ENCODE results near the gene SEMA5B.

Gene SEMA5B

GRCh38 chr3:123027292-123028232 is at the start of gene SEMA5B:
TSS of gene SEMA5B (minus strand) at chr3:123027763. CDS start at chr3:122961263, 66,500 bp downstream.
- no peak within 1 kb of the TSS for H3K27ac Mint-ChIP-seq
- no peaks in the 10 kb centered on the region for H3K36me3 Mint-ChIP-seq (ENCODE audit: low read depth)
- no peaks in the 10 kb centered on the region for H3K9me3 Mint-ChIP-seq
- peaks cover 16% of the 10 kb centered on the region for H3K4me1 Mint-ChIP-seq
- H3K27me3 Mint-ChIP-seq: peaks cover 60% of the 10 kb centered on the region
- ATAC-seq: no peak
- H3K4me3 Mint-ChIP-seq: peak within 1 kb of the TSS; percentile 68
- DNase-seq: peak; percentile 20

DNA sequence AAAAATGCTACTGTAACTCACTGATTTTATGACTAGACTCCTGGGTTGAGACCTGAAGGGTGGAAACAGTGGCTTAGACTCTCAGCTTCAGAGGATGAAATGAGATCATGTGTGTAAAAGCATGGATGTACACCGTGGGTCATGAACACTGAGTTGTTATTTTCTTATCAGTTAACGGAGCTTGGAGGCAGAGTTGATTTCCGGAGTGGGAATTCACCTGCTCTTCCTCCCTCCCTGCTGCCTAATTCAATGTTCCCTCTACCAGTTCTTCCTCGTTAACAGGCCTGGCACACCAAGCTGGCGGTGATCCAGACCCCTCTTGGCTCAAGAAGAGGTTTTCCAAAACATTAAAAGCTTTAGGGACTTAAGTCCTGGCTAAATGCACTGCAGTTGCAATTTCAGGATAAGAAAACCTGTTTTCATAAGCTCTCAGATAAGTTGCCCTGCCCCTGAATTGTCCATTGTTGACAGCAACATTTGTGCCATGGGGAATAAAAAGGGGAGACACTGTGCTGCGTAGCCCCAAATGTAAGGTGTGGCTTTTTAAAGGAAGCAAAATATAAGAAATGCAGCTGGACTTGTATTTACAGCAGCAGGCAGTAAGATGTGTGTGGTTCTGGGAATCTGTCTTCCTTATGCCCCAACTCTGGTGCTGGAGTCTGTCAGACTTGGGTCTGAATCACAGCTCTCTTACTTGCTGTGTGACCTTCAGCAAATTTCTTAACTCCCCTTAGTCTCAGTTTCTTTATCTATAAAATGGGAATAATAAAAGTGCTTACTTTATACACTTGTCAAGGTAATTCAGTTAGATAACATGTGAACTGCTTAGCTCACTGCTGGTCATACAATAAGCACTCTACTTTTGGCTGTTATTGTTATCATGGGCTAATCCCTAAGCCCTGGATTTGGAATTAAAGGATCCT is 49.2 kb upstream of the SEMA5B start:
- Mint-ChIP-seq H3K36me3 (ENCODE audit: low read depth) (peaks cover 3% of the 10 kb centered on the region), H3K4me1 (peaks cover 15% of the 10 kb centered on the region), H3K4me3 (no peak overlapping the region), H3K9me3 (no peaks in the 10 kb centered on the region), H3K27ac (no peak overlapping the region), H3K27me3 (no peaks in the 10 kb centered on the region)
- DNase-seq (no peak), ATAC-seq (no peak)

DNA sequence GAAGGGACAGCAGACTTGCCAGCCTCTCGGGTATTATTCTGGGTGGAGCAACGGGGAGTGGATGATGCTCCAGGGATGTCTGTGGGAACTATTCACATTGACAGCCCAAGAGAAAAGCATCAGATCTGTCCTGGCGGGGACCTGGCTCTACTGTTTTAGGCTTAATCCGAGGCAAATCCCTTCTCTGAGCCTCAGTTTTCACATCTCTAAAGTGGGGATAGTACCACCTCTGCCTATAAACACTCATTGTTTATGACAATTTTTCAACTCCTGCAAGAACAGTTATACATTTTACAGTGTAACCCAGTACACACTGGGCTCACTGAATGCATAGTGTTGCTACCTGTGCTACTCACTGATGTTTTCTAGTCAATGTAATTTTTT is 48.5 kb upstream of the SEMA5B start:
- ATAC-seq (no peak), DNase-seq (no peak)
- Mint-ChIP-seq H3K4me3 (no peak overlapping the region), H3K27me3 (no peaks in the 10 kb centered on the region), H3K36me3 (ENCODE audit: low read depth) (peaks cover 3% of the 10 kb centered on the region), H3K27ac (no peak overlapping the region), H3K4me1 (peaks cover 11% of the 10 kb centered on the region), H3K9me3 (no peaks in the 10 kb centered on the region)

GRCh38 chr3:123075359-123075758 is 47.8 kb upstream of the SEMA5B start:
- Mint-ChIP-seq H3K9me3 (no peaks in the 10 kb centered on the region), H3K27me3 (no peaks in the 10 kb centered on the region), H3K27ac (no peak overlapping the region), H3K4me3 (no peak overlapping the region), H3K4me1 (peaks cover 11% of the 10 kb centered on the region), H3K36me3 (ENCODE audit: low read depth) (peaks cover 2% of the 10 kb centered on the region)
- ATAC-seq (no peak), DNase-seq (no peak)

DNA sequence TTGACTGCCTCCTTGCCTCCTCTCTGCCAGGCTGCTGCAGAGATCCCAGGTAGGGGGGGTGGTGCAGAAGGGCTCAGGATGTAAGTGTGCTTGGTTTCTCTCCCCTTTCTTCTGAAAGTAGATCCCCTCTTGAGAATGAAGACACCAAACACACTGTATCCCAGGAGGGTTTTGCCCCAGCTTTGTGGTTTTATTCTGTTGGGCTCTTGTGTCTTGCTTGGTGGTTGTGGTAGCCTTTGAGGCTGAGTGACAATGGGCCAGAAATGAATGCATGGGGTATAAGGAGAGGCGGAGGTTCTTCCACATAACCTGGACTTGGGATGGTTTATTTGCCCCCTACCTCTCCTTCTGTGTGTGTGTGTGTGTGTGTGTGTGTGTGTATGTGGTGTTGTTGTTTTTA is 45.0 kb upstream of the SEMA5B start:
- no peaks in the 10 kb centered on the region for H3K27me3 Mint-ChIP-seq
- peaks cover 11% of the 10 kb centered on the region for H3K36me3 Mint-ChIP-seq (ENCODE audit: low read depth)
- H3K4me1 Mint-ChIP-seq: peaks cover 29% of the 10 kb centered on the region
- ATAC-seq (no peak), DNase-seq (no peak)
- no peaks in the 10 kb centered on the region for H3K9me3 Mint-ChIP-seq
- no peak overlapping the region for H3K4me3 Mint-ChIP-seq
- H3K27ac Mint-ChIP-seq: no peak overlapping the region

DNA sequence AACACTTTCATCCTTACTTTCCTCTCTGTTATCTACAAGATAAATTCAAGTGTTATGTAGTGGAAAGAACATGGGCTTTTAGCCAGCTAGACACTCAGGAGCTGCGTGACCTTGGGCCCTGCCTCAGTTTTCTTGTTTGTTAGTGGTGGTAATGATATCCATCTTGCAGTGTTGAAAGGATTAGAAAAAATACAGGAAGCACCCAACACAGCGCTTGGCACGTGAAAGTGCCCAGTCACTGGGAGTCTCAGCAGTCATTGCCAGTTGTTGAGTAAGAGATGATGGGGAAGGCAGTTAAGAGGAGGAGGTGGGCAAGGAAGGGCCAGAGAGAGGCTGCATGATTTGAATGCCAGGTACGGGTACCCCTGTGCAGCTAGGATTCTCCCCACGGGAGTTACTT is 44.6 kb upstream of the SEMA5B start:
- no peaks in the 10 kb centered on the region for H3K27me3 Mint-ChIP-seq
- H3K4me3 Mint-ChIP-seq: no peak overlapping the region
- H3K36me3 Mint-ChIP-seq (ENCODE audit: low read depth): peaks cover 11% of the 10 kb centered on the region
- no peak for ATAC-seq
- no peaks in the 10 kb centered on the region for H3K9me3 Mint-ChIP-seq
- no peak overlapping the region for H3K27ac Mint-ChIP-seq
- peaks cover 29% of the 10 kb centered on the region for H3K4me1 Mint-ChIP-seq
- DNase-seq: no peak

GRCh38 chr3:123071581-123071980 is 44.0 kb upstream of the SEMA5B start:
- H3K9me3 Mint-ChIP-seq: no peaks in the 10 kb centered on the region
- peaks cover 31% of the 10 kb centered on the region for H3K4me1 Mint-ChIP-seq
- DNase-seq (no peak), ATAC-seq (no peak)
- H3K27me3 Mint-ChIP-seq: no peaks in the 10 kb centered on the region
- H3K27ac Mint-ChIP-seq: no peak overlapping the region
- H3K36me3 Mint-ChIP-seq (ENCODE audit: low read depth): peaks cover 11% of the 10 kb centered on the region
- no peak overlapping the region for H3K4me3 Mint-ChIP-seq

DNA sequence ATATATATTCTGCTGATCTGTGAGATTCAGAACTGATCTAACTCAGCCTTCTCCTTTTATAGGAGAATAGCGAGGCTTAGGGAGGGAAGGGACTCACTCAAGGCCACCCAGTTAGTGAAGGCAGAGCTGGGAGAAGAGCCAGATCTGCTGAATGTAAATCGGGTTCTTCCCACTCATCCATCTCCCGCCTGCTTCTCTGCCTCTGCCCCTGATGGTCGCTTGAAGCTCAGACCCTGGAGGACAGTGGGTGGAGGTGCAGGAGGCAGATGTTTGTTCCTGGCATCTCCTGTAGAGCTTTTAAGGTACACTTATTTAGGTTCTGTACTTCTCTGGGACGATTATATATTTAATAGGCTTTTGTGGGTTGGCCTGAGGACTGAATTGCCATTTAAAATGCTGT is 43.6 kb upstream of the SEMA5B start:
- DNase-seq (no peak), ATAC-seq (no peak)
- Mint-ChIP-seq H3K27me3 (no peaks in the 10 kb centered on the region), H3K27ac (no peak overlapping the region), H3K4me3 (no peak overlapping the region), H3K4me1 (peaks cover 34% of the 10 kb centered on the region), H3K9me3 (no peaks in the 10 kb centered on the region), H3K36me3 (ENCODE audit: low read depth) (peaks cover 11% of the 10 kb centered on the region)

GRCh38 chr3:123070510-123070909 is 42.9 kb upstream of the SEMA5B start:
- Mint-ChIP-seq H3K9me3 (no peaks in the 10 kb centered on the region), H3K4me1 (peaks cover 37% of the 10 kb centered on the region), H3K36me3 (ENCODE audit: low read depth) (peaks cover 11% of the 10 kb centered on the region), H3K4me3 (no peak overlapping the region), H3K27ac (no peak overlapping the region), H3K27me3 (no peaks in the 10 kb centered on the region)
- ATAC-seq: no peak
- no peak for DNase-seq

GRCh38 chr3:123068601-123069381 is 41.2 kb upstream of the SEMA5B start:
- no peak for DNase-seq
- ATAC-seq: no peak
- peak overlapping the region; percentile 91 for H3K4me3 Mint-ChIP-seq
- H3K36me3 Mint-ChIP-seq (ENCODE audit: low read depth): peaks cover 11% of the 10 kb centered on the region
- no peak overlapping the region for H3K27ac Mint-ChIP-seq
- H3K4me1 Mint-ChIP-seq: peaks cover 47% of the 10 kb centered on the region
- no peaks in the 10 kb centered on the region for H3K9me3 Mint-ChIP-seq
- H3K27me3 Mint-ChIP-seq: no peaks in the 10 kb centered on the region

GRCh38 chr3:123067689-123068600 is 40.4 kb upstream of the SEMA5B start:
- H3K4me1 Mint-ChIP-seq: peaks cover 47% of the 10 kb centered on the region
- peaks cover 1% of the 10 kb centered on the region for H3K27me3 Mint-ChIP-seq
- DNase-seq (peak; percentile 34), ATAC-seq (peak; percentile 37)
- H3K36me3 Mint-ChIP-seq (ENCODE audit: low read depth): peaks cover 11% of the 10 kb centered on the region
- peak overlapping the region; percentile 67 for H3K27ac Mint-ChIP-seq
- H3K4me3 Mint-ChIP-seq: peak overlapping the region; percentile 91
- no peaks in the 10 kb centered on the region for H3K9me3 Mint-ChIP-seq

DNA sequence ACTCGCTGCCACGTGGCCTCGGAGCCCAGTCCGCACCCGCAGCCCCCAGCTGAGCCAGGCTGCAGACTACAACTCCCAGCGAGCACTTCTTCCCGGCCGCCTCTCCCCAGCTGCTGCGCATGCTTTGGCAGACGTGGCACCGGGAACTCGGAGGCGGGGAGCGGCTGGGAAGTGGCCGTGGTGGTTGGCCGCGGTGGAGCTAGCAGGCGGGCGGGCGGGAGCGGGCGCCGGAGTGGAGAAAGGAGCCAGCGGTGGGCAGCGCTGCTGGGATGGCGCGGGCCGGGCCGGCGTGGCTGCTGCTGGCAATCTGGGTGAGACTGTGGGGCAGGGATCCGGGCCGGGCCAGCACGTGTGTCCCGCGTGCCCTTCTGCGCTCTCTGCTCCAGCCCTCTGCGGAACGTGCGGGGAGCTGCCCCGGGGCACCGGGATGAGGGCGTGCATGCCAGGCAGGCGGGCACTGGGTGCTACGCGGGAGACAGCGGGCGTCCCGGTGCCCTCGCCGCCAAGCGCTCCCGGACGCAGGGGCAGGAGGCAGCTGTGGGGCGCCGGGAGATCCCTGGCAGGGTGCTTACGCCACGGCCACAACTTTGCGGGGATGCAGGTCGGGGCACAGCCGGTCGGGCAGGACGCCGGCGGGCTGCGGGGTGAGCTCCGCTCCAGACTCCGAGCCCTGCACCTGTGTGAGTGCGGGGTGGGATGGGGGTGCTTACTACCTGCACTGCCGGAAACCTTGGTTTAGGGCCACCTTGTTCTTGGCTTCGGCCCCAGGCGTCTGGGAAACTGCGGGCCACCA is 39.5 kb upstream of the SEMA5B start, which contains the start of gene PDIA5:
Gene PDIA5 (plus strand): TSS at position 130 of the 793 bp plus-strand sequence. CDS start 140 bp downstream, at position 270.
- Mint-ChIP-seq H3K9me3 (no peaks in the 10 kb centered on the region), H3K4me1 (peaks cover 45% of the 10 kb centered on the region), H3K27ac (peak within 1 kb of the TSS; percentile 67), H3K4me3 (peak within 1 kb of the TSS; percentile 91), H3K27me3 (peaks cover 2% of the 10 kb centered on the region), H3K36me3 (ENCODE audit: low read depth) (peaks cover 9% of the 10 kb centered on the region)
- ATAC-seq (peak; percentile 85), DNase-seq (peak; percentile 84)

GRCh38 chr3:123066599-123066895 is 39.0 kb upstream of the SEMA5B start:
- peaks cover 9% of the 10 kb centered on the region for H3K36me3 Mint-ChIP-seq (ENCODE audit: low read depth)
- H3K9me3 Mint-ChIP-seq: no peaks in the 10 kb centered on the region
- H3K27me3 Mint-ChIP-seq: peaks cover 2% of the 10 kb centered on the region
- H3K27ac Mint-ChIP-seq: peak overlapping the region; percentile 65
- DNase-seq (no peak), ATAC-seq (no peak)
- peaks cover 43% of the 10 kb centered on the region for H3K4me1 Mint-ChIP-seq
- H3K4me3 Mint-ChIP-seq: peak overlapping the region; percentile 91
